Fibroblast of skin of right quadriceps (primary cell): ENCODE measurements around the gene PLEK2.
A peak's percentile ranks its signal among the peaks of the same experiment; 100 is the strongest.
"Not testable (repeated sequence)": the region's sequence is repeated elsewhere in the genome, so short reads cannot be mapped to it uniquely, and the experiment has no call there.

Experiments
- DNase-seq: peaks from one replicate; pipeline ENCODE4 v3.0.0-alpha.2; 2013

Gene PLEK2

GRCh38 chr14:67426983-67427606, 15.1 kb upstream of the PLEK2 start:
- DNase-seq, result peak; percentile 74

- no peak for DNase-seq
Observed at GRCh38 chr14:67426161-67426560, 14.2 kb upstream of the PLEK2 start.

- no peak for DNase-seq
Observed at GRCh38 chr14:67425608-67426007, 13.6 kb upstream of the PLEK2 start.

- no peak for DNase-seq
Observed at GRCh38 chr14:67424539-67424938, 12.6 kb upstream of the PLEK2 start.

GRCh38 chr14:67423424-67423823, 11.5 kb upstream of the PLEK2 start:
- DNase-seq, result no peak

- DNase-seq, result no peak
Observed at GRCh38 chr14:67421356-67422224, 9.6 kb upstream of the PLEK2 start.

GRCh38 chr14:67420102-67420739, 8.3 kb upstream of the PLEK2 start:
- no peak for DNase-seq

- no peak for DNase-seq
Observed at GRCh38 chr14:67418401-67419191, 6.6 kb upstream of the PLEK2 start.

- DNase-seq, result peak; percentile 32
Observed at GRCh38 chr14:67417633-67418032, 5.7 kb upstream of the PLEK2 start.

GRCh38 chr14:67416810-67417209, 4.8 kb upstream of the PLEK2 start:
- no peak for DNase-seq

GRCh38 chr14:67416085-67416484, 4.1 kb upstream of the PLEK2 start:
- no peak for DNase-seq

GRCh38 chr14:67415610-67416009, 3.6 kb upstream of the PLEK2 start:
- not testable (repeated sequence) for DNase-seq

GRCh38 chr14:67413806-67414769, 2.1 kb upstream of the PLEK2 start:
- DNase-seq, result peak; percentile 90

- no peak for DNase-seq
Observed at GRCh38 chr14:67411370-67411769, 595 bp downstream of the PLEK2 start.

- DNase-seq, result no peak
Observed at GRCh38 chr14:67410313-67410712, 1.7 kb downstream of the PLEK2 start.

GRCh38 chr14:67409461-67409860, 2.5 kb downstream of the PLEK2 start:
- no peak for DNase-seq

- DNase-seq, result not testable (repeated sequence)
Observed at GRCh38 chr14:67408122-67408801, 3.7 kb downstream of the PLEK2 start.

GRCh38 chr14:67405771-67406170, 6.2 kb downstream of the PLEK2 start:
- no peak for DNase-seq

GRCh38 chr14:67400434-67400833, 11.5 kb downstream of the PLEK2 start:
- DNase-seq, result no peak

- DNase-seq, result no peak
Observed at GRCh38 chr14:67397536-67397935, 14.4 kb downstream of the PLEK2 start.

GRCh38 chr14:67396381-67396970, 15.5 kb downstream of the PLEK2 start:
- peak; percentile 58 for DNase-seq
